GM12878 (cell line): Measurements from ENCODE around the gene CHN2. TPM values are rescaled to one million over a fixed set of nuclear protein-coding genes. Genes with fewer than 3 reads are reported as not detected.

Experiments
- ATAC-seq: fragments of 200-7000 bp; cut with Tn5 transposase; 3 replicates; pipeline ENCODE4 v1.9.1; 2020; ENCODE audit warnings: mild to moderate bottlenecking, moderate library complexity
- BruUV-seq: library from RNA; stranded (reverse); fragments of 400-500 nt; replicated peaks from 2 replicates; lab custom pipeline; 2021; lab: Mats Ljungman, UMichigan
- CTCF ChIA-PET: fragments of 300-600 bp; sonication (Branson Sonifier 250); formaldehyde crosslinking; extraction: SDS; loops from one replicate; lab custom pipeline; 2021; ENCODE audit warnings: inconsistent platforms; lab: Yijun Ruan, JAX
- POLR2A ChIA-PET: fragments of 350-600 bp; formaldehyde crosslinking; extraction: SDS; loops from one replicate; lab custom pipeline; 2021; ENCODE audit warnings: inconsistent platforms; lab: Charles Lee
- RAD21 ChIA-PET: fragments of 300-600 bp; sonication (Branson Sonifier 250); formaldehyde crosslinking; loops from one replicate; lab custom pipeline; 2023; ENCODE audit warnings: antibody characterized with exemption; ENCODE audit not compliant: unreplicated experiment; lab: Charles Lee
- SMC1A ChIA-PET: fragments of 300-600 bp; sonication (Branson Sonifier 250); formaldehyde crosslinking; loops from one replicate; lab custom pipeline; 2023; ENCODE audit not compliant: unreplicated experiment, uncharacterized antibody; lab: Charles Lee
- DNase-seq: peaks from one replicate; pipeline ENCODE4 v3.0.0-alpha.2; 2011; ENCODE audit warnings: low read depth, low spot score
- FAIRE-seq: peaks from 3 replicates; lab custom pipeline; 2011; peaks lifted over from hg19 to GRCh38; lab: Jason Lieb, UNC
- H2AFZ ChIP-seq: 2 replicates; pipeline ENCODE4 v1.6.0; 2011; ENCODE audit warnings: low read depth, low read length, control low read depth; ENCODE audit not compliant: control insufficient read depth
- H3K27ac ChIP-seq: 2 replicates; pipeline ENCODE4 v1.5.1; 2011; ENCODE audit warnings: control low read depth; ENCODE audit not compliant: control insufficient read depth, insufficient read depth
- H3K27me3 ChIP-seq, 2 experiments: replicated peaks in 1 of 2; 2 replicates each; pipeline versions ENCODE4 v1.6.0 to v1.6.1; 2011; ENCODE audit warnings: low read length in 1 of 2; ENCODE audit not compliant: control insufficient read depth in 2 of 2, insufficient read depth in 2 of 2
- H3K36me3 ChIP-seq, 2 experiments: 2 replicates each; pipeline ENCODE4 v1.5.1; 2011; ENCODE audit warnings: low read length in 1 of 2; ENCODE audit not compliant: control insufficient read depth in 2 of 2, insufficient read depth in 2 of 2
- H3K4me1 ChIP-seq: 2 replicates; pipeline ENCODE4 v1.6.1; 2011; ENCODE audit warnings: mild to moderate bottlenecking, low read length, moderate library complexity, mixed read lengths; ENCODE audit not compliant: control insufficient read depth, insufficient read depth
- H3K4me2 ChIP-seq: 2 replicates; pipeline ENCODE4 v1.6.0; 2011; ENCODE audit warnings: control low read depth; ENCODE audit not compliant: control insufficient read depth, insufficient read depth
- H3K4me3 ChIP-seq: fragments of 200-600 bp; sonication (generic); 2 replicates; pipeline ENCODE4 v1.5.1; 2016
- H3K79me2 ChIP-seq: 2 replicates; pipeline ENCODE4 v1.6.0; 2011; ENCODE audit warnings: low read length; ENCODE audit not compliant: control insufficient read depth, insufficient read depth
- H3K9ac ChIP-seq: 2 replicates; pipeline ENCODE4 v1.8.0; 2011; ENCODE audit warnings: low read length, control low read depth, mixed read lengths; ENCODE audit not compliant: control insufficient read depth, insufficient read depth
- H3K9me3 ChIP-seq: replicated peaks from 3 replicates; pipeline ENCODE4 v1.5.1; 2011; ENCODE audit warnings: mild to moderate bottlenecking, low read length; ENCODE audit not compliant: control insufficient read depth, insufficient read depth
- H4K20me1 ChIP-seq: 2 replicates; pipeline ENCODE4 v1.6.0; 2011; ENCODE audit not compliant: control insufficient read depth, insufficient read depth
- ASH2L ChIP-seq: fragments of 300-600, 200-600 bp; sonication (generic); IDR thresholded peaks from 2 replicates; pipeline ENCODE4 v1.6.1; 2017; ENCODE audit warnings: low read depth, mild to moderate bottlenecking, borderline replicate concordance
- BCL11A ChIP-seq: IDR thresholded peaks from 2 replicates; pipeline ENCODE4 v1.6.1; 2011; ENCODE audit warnings: low read depth, low read length
- BHLHE40 ChIP-seq, 2 experiments: fragments of 450-650 bp in 1 of 2; IDR thresholded peaks; 2 replicates each; pipeline ENCODE4 v1.6.1; 2011 to 2017; ENCODE audit warnings: low read depth in 2 of 2, borderline replicate concordance in 1 of 2, improper control_type of control experiment in 1 of 2, low read length in 1 of 2, mild to moderate bottlenecking in 1 of 2
- BRCA1 ChIP-seq: IDR thresholded peaks from 2 replicates; pipeline ENCODE4 v1.6.1; 2011; ENCODE audit warnings: low read depth, low read length, improper control_type of control experiment
- CREB1 ChIP-seq: IDR thresholded peaks from 2 replicates; pipeline ENCODE4 v1.6.1; 2012; ENCODE audit warnings: low read depth, mild to moderate bottlenecking, inconsistent platforms
- CREM ChIP-seq: IDR thresholded peaks from 2 replicates; pipeline ENCODE4 v1.6.1; 2014; ENCODE audit warnings: antibody characterized with exemption, low read depth
- DPF2 ChIP-seq: fragments of 450-650 bp; IDR thresholded peaks from 2 replicates; pipeline ENCODE4 v1.6.1; 2017; ENCODE audit warnings: mild to moderate bottlenecking
- EP300 ChIP-seq, 2 experiments: fragments of 150-350 bp in 1 of 2; IDR thresholded peaks; 2 replicates each; pipeline ENCODE4 v1.6.1; 2011 to 2012; ENCODE audit warnings: low read depth in 2 of 2, low read length in 2 of 2, borderline replicate concordance in 1 of 2, improper control_type of control experiment in 1 of 2, inconsistent platforms in 1 of 2; ENCODE audit not compliant: control insufficient read depth in 1 of 2
- IKZF2 ChIP-seq, 2 experiments: fragments of 450-650 bp; IDR thresholded peaks; 2 replicates each; pipeline ENCODE4 v1.6.1; 2017; ENCODE audit warnings: mild to moderate bottlenecking in 2 of 2, moderate library complexity in 2 of 2
- JUNB ChIP-seq: IDR thresholded peaks from 2 replicates; pipeline ENCODE4 v1.6.1; 2016; ENCODE audit warnings: antibody characterized with exemption, mild to moderate bottlenecking
- NR2C1 ChIP-seq: fragments of 450-650 bp; IDR thresholded peaks from 2 replicates; pipeline ENCODE4 v1.6.1; 2017; ENCODE audit warnings: antibody characterized with exemption, mild to moderate bottlenecking, moderate library complexity
- NR2F1 ChIP-seq: fragments of 450-650 bp; conservative IDR thresholded peaks from 2 replicates; pipeline ENCODE4 v1.6.1; 2017; ENCODE audit warnings: mild to moderate bottlenecking
- NRF1 ChIP-seq: conservative IDR thresholded peaks from 2 replicates; pipeline ENCODE4 v1.6.1; 2011; ENCODE audit warnings: mild to moderate bottlenecking, low read depth, low read length, improper control_type of control experiment
- PML ChIP-seq: IDR thresholded peaks from 2 replicates; pipeline ENCODE4 v1.6.1; 2012; ENCODE audit warnings: low read length, inconsistent platforms
- RELA ChIP-seq: fragments of 450-650 bp; IDR thresholded peaks from 2 replicates; pipeline ENCODE4 v1.8.0; 2014; ENCODE audit warnings: borderline replicate concordance; ENCODE audit not compliant: partially characterized antibody
- SMAD1 ChIP-seq: fragments of 450-650 bp; IDR thresholded peaks from 2 replicates; pipeline ENCODE4 v1.6.1; 2018; ENCODE audit warnings: mild to moderate bottlenecking, low read depth; ENCODE audit not compliant: partially characterized antibody
- TBL1XR1 ChIP-seq: IDR thresholded peaks from 2 replicates; pipeline ENCODE4 v1.6.1; 2012; ENCODE audit warnings: low read depth, low read length, improper control_type of control experiment
- TCF3 ChIP-seq: IDR thresholded peaks from 2 replicates; pipeline ENCODE4 v1.6.1; 2012; ENCODE audit warnings: low read depth, mild to moderate bottlenecking, low read length, borderline replicate concordance; ENCODE audit not compliant: insufficient read depth
- YBX1 ChIP-seq: fragments of 450-650 bp; IDR thresholded peaks from 2 replicates; pipeline ENCODE4 v1.6.1; 2016; ENCODE audit warnings: antibody characterized with exemption
- ZNF274 ChIP-seq: IDR thresholded peaks from one replicate; pipeline ENCODE4 v1.8.0; 2011; ENCODE audit not compliant: insufficient read length, insufficient read depth
- WGBS: methylation state at CpG from one replicate; pipeline ENCODE4 v1.1.6; 2016; ENCODE audit warnings: low lambda C conversion rate; ENCODE audit not compliant: insufficient replicate concordance, insufficient coverage; ENCODE audit errors: missing lambda C conversion rate; 5-methylcytosine and 5-hydroxymethylcytosine counted together
- in situ Hi-C: fragments of 300-500 bp; cut with MboI; formaldehyde crosslinking; loops from 9 replicates; pipeline ENCODE4 v1.14.3; 2018; ENCODE audit warnings: mixed read lengths
- intact Hi-C: fragments of 100-400 bp; cut with micrococcal nuclease; formaldehyde crosslinking; loops from one replicate; pipeline ENCODE4 v1.14.2; 2022; ENCODE audit not compliant: unreplicated experiment
- polyA plus RNA-seq, 11 experiments: library from polyadenylated mRNA; depleted of rRNA in 4 of 11; unstranded in 6 of 11; stranded (reverse) in 5 of 11; fragments of >200 nt; fragmentation: Nextera tagmentation in 4 of 11; fragmentation: Illumina TruSeq in 1 of 11; extraction: Ambion mirVana in 4 of 11; extraction: Trizol in 1 of 11; gene quantifications; 1 replicate in 1 of 11; 2 replicates in 10 of 11; pipeline versions ENCODE4 v1.2.1 to v1.2.3, GENCODE V29; 2011 to 2016; ENCODE audit warnings: inconsistent platforms in 2 of 11, missing spikeins in 2 of 11, low read depth in 1 of 11
- total RNA-seq, 4 experiments: library from RNA; depleted of rRNA in 3 of 4; stranded (reverse); fragments of >200 nt in 3 of 4; fragmentation: Illumina TruSeq in 1 of 4; extraction: Trizol in 1 of 4; gene quantifications; 2 replicates each; pipeline versions ENCODE4 v1.2.1 to v1.2.3, GENCODE V29; 2013 to 2021
- TF ChIP-seq, protein P1 (sequence below): fragments of 450-650 bp; IDR thresholded peaks from 2 replicates; pipeline ENCODE4 v1.6.1; 2018; ENCODE audit warnings: mild to moderate bottlenecking, low read depth, moderate library complexity; ENCODE audit not compliant: partially characterized antibody
- TF ChIP-seq, protein P2 (sequence below): fragments of 450-650 bp; IDR thresholded peaks from 2 replicates; pipeline ENCODE4 v1.6.1; 2017; ENCODE audit warnings: low read depth, mild to moderate bottlenecking, moderate library complexity

Gene CHN2
- total and polyA plus RNA-seq, 10 of the 15 experiments (the other 5 are each of a cell fraction or from before 2014, with no cell fraction given) = 0.11 to 3.8 (median 0.37) TPM; not detected in 2

DNA sequence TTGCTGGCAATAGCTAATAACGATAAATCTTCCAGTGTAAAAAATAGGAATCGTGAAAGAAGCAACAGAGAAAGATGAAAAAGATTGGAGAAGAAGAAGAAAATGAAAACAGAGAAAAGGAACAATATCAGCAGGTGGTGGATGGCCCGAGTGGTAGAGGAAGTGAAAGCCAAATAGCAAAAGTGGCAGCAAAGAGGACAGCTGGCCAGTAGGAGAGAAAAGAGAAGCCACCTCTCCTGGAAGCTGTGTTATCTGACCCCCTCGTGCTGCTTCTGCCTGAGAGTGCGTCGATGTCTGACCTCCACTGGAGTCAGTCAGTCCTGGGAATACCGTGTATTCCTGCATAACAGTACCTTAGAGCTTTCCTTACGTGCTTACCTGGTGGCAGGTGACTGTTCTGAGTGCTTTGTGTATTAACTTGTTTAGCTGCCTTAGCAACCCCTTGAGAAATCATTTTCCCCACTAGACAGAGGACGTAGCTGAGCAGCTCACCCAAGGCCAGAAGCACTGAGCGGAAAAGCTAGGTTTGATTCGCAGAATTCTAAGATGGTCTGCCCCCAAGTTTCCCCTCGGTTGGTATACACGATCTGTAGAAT is 88.3 kb downstream of the CHN2 start:
- H3K27me3 ChIP-seq = no peaks in the 10 kb centered on the region
- no peaks in the 10 kb centered on the region for H4K20me1 ChIP-seq
- FAIRE-seq = no peak
- ChIA-PET RAD21 (no interaction called here), POLR2A (no interaction called here), CTCF (interaction anchor here (1.2 kb wide), 2 partner anchors 9 to 15 kb away, joined by 3 read pairs; no protein-coding TSS in a partner anchor), SMC1A (interaction anchor here (1.4 kb wide), 1 partner anchor 9 kb away, joined by 4 read pairs; no protein-coding TSS in a partner anchor)
- BruUV-seq = no TSS peak
- intact Hi-C loops (no loop called here), in situ Hi-C loops (no loop called here)
- H3K4me1 ChIP-seq = peaks cover 7% of the 10 kb centered on the region
- H3K27ac ChIP-seq = no peak overlapping the region
- H3K9ac ChIP-seq = no peak overlapping the region
- H3K4me3 ChIP-seq = no peak overlapping the region
- no peak for DNase-seq
- no peaks in the 10 kb centered on the region; the same call in 2 of the 3 replicates for H3K9me3 ChIP-seq
- H3K36me3 ChIP-seq = no peaks in the 10 kb centered on the region
- WGBS = 38% methylated on average over 13 of the region's 13 CpGs
- H3K4me2 ChIP-seq = 0 out of 2 replicates have a peak overlapping the region, but pooled peaks have one; percentile 42
- H2AFZ ChIP-seq = no peak overlapping the region
- peak; percentile 76 for ATAC-seq
- H3K79me2 ChIP-seq = no peaks in the 10 kb centered on the region
- TF ChIP-seq RELA = no peak
- TF ChIP-seq IKZF2 (IDR thresholded peaks at IDR 0.05) = peak; percentile 48 to 59; a peak in 2 of 4 replicates
- TF ChIP-seq NR2F1 = no peak
- 0 out of 2 replicates have a peak, but pooled peaks have one; percentile 11 for TF ChIP-seq BCL11A
- TF ChIP-seq DPF2 = no peak
- no peak for TF ChIP-seq ZNF274
- no peak for TF ChIP-seq PML
- no peak for TF ChIP-seq JUNB
- TF ChIP-seq, protein P1, sequence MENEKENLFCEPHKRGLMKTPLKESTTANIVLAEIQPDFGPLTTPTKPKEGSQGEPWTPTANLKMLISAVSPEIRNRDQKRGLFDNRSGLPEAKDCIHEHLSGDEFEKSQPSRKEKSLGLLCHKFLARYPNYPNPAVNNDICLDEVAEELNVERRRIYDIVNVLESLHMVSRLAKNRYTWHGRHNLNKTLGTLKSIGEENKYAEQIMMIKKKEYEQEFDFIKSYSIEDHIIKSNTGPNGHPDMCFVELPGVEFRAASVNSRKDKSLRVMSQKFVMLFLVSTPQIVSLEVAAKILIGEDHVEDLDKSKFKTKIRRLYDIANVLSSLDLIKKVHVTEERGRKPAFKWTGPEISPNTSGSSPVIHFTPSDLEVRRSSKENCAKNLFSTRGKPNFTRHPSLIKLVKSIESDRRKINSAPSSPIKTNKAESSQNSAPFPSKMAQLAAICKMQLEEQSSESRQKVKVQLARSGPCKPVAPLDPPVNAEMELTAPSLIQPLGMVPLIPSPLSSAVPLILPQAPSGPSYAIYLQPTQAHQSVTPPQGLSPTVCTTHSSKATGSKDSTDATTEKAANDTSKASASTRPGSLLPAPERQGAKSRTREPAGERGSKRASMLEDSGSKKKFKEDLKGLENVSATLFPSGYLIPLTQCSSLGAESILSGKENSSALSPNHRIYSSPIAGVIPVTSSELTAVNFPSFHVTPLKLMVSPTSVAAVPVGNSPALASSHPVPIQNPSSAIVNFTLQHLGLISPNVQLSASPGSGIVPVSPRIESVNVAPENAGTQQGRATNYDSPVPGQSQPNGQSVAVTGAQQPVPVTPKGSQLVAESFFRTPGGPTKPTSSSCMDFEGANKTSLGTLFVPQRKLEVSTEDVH = no peak
- TF ChIP-seq YBX1 = no peak
- no peak for TF ChIP-seq CREM
- no peak for TF ChIP-seq ASH2L
- no peak for TF ChIP-seq SMAD1
- TF ChIP-seq, protein P2, sequence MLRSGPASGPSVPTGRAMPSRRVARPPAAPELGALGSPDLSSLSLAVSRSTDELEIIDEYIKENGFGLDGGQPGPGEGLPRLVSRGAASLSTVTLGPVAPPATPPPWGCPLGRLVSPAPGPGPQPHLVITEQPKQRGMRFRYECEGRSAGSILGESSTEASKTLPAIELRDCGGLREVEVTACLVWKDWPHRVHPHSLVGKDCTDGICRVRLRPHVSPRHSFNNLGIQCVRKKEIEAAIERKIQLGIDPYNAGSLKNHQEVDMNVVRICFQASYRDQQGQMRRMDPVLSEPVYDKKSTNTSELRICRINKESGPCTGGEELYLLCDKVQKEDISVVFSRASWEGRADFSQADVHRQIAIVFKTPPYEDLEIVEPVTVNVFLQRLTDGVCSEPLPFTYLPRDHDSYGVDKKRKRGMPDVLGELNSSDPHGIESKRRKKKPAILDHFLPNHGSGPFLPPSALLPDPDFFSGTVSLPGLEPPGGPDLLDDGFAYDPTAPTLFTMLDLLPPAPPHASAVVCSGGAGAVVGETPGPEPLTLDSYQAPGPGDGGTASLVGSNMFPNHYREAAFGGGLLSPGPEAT = 0 out of 2 replicates have a peak, but pooled peaks have one; percentile 34
- no peak for TF ChIP-seq NRF1
- no peak for TF ChIP-seq BRCA1
- TF ChIP-seq EP300 (IDR thresholded peaks at IDR 0.05; ENCODE audit: borderline replicate concordance in 1 of 2, control insufficient read depth in 1 of 2, low read depth in 2 of 2, low read length in 2 of 2) = 0 out of 4 replicates have a peak, but pooled peaks of 1 of the 2 experiments have one; percentile 15
- TF ChIP-seq TBL1XR1 = no peak
- no peak for TF ChIP-seq TCF3
- TF ChIP-seq CREB1 = no peak
- no peak for TF ChIP-seq NR2C1
- TF ChIP-seq BHLHE40 (IDR thresholded peaks at IDR 0.05; ENCODE audit: borderline replicate concordance in 1 of 2, low read depth in 2 of 2, low read length in 1 of 2) = peak in 1 of 2 experiments; percentile 34; a peak in 1 of 4 replicates
